IPS DF 19.7 (cell line): ENCODE results near the gene H2AZ1.

ENCODE experiments used
- DNase-seq: peaks from one replicate; pipeline ENCODE4 v3.0.0-alpha.2; 2013; ENCODE audit warnings: low read depth, low spot score

H2AZ1 gene

GRCh38 chr4:99946356-99947189 is 3.5 kb downstream of the H2AZ1 start, which contains the start of gene DNAJB14:
DNAJB14 (minus strand) TSS chr4:99946618; CDS start chr4:99946571, 47 bp downstream.
- DNase-seq = no peak

- DNase-seq = no peak
Measured at GRCh38 chr4:99945718-99946355, 4.2 kb downstream of the H2AZ1 start.

GRCh38 chr4:99943904-99944437 is 6.1 kb downstream of the H2AZ1 start:
- no peak for DNase-seq

- DNase-seq = no peak
Measured at GRCh38 chr4:99938243-99938753, 11.8 kb downstream of the H2AZ1 start.

GRCh38 chr4:99934891-99935290 is 15.2 kb downstream of the H2AZ1 start:
- no peak for DNase-seq

GRCh38 chr4:99927566-99927965 is 22.5 kb downstream of the H2AZ1 start:
- no peak for DNase-seq

GRCh38 chr4:99921174-99921573 is 28.9 kb downstream of the H2AZ1 start:
- no peak for DNase-seq

- no peak for DNase-seq
Measured at GRCh38 chr4:99918656-99919055, 31.4 kb downstream of the H2AZ1 start.

- no peak for DNase-seq
Measured at GRCh38 chr4:99917575-99917974, 32.5 kb downstream of the H2AZ1 start.

- DNase-seq = no peak
Measured at GRCh38 chr4:99915449-99915848, 34.6 kb downstream of the H2AZ1 start.
